H1 (cell line): ENCODE measurements around the gene ILKAP. TPM values are rescaled to one million over a fixed set of nuclear protein-coding genes. Genes with fewer than 3 reads are reported as not detected.

ENCODE experiments used
- CHD1 ChIP-seq: IDR thresholded peaks from 2 replicates; pipeline ENCODE4 v1.6.1; 2012; ENCODE audit warnings: low read depth, low read length, improper control_type of control experiment
- EP300 ChIP-seq, 2 experiments: IDR thresholded peaks; 1 replicate in 1 of 2; 2 replicates in 1 of 2; pipeline ENCODE4 v1.6.1; 2011 to 2012; ENCODE audit warnings: low read depth in 2 of 2, low read length in 2 of 2, mild to moderate bottlenecking in 2 of 2, borderline replicate concordance in 1 of 2, inconsistent platforms in 1 of 2, moderate library complexity in 1 of 2
- HDAC2 ChIP-seq, 2 experiments: fragments of 300-600 bp in 1 of 2; sonication (generic) in 1 of 2; IDR thresholded peaks; 2 replicates each; pipeline ENCODE4 v1.6.1; 2011 to 2012; ENCODE audit warnings: low read depth in 2 of 2, low read length in 2 of 2, mild to moderate bottlenecking in 2 of 2, moderate library complexity in 2 of 2, borderline replicate concordance in 1 of 2, inconsistent platforms in 1 of 2
- KDM1A ChIP-seq: fragments of 200-600, 300-600 bp; sonication (generic); IDR thresholded peaks from 2 replicates; pipeline ENCODE4 v1.7.1; 2016; ENCODE audit warnings: mild to moderate bottlenecking, low read length, borderline replicate concordance
- POLR2AphosphoS5 ChIP-seq: IDR thresholded peaks from 2 replicates; pipeline ENCODE4 v1.6.1; 2011; ENCODE audit warnings: low read depth, low read length
- RAD21 ChIP-seq, 2 experiments: IDR thresholded peaks in 1 of 2; conservative IDR thresholded peaks in 1 of 2; 2 replicates each; pipeline ENCODE4 v1.6.1; 2011; ENCODE audit warnings: low read depth in 2 of 2, low read length in 2 of 2, improper control_type of control experiment in 1 of 2, inconsistent platforms in 1 of 2, mild to moderate bottlenecking in 1 of 2, moderate library complexity in 1 of 2
- SIN3A ChIP-seq, 2 experiments: IDR thresholded peaks in 1 of 2; conservative IDR thresholded peaks in 1 of 2; 2 replicates each; pipeline ENCODE4 v1.6.1; 2011 to 2012; ENCODE audit warnings: low read length in 2 of 2, improper control_type of control experiment in 1 of 2, low read depth in 1 of 2, mild to moderate bottlenecking in 1 of 2
- TBP ChIP-seq: IDR thresholded peaks from 2 replicates; pipeline ENCODE4 v1.6.1; 2011; ENCODE audit warnings: low read depth, low read length, improper control_type of control experiment
- polyA plus RNA-seq, 7 experiments: library from polyadenylated mRNA; depleted of rRNA in 3 of 7; stranded (reverse) in 5 of 7; unstranded in 2 of 7; fragments of >200 nt in 5 of 7; fragments of 200-250 nt in 2 of 7; gene quantifications; 1 replicate in 5 of 7; 2 replicates in 1 of 7; 4 replicates in 1 of 7; pipeline versions ENCODE4 v1.2.1 to v1.2.3, GENCODE V29; 2011 to 2013; ENCODE audit warnings: missing spikeins in 2 of 7, mixed read lengths in 2 of 7
- total RNA-seq: library from RNA; stranded (reverse); fragmentation: NEBNext Ultra II Directional; extraction: Animal tissue kit (Norgen Biotek cat#: 25700); gene quantifications from 2 replicates; pipeline ENCODE4 v1.2.1, GENCODE V29; 2021
- TF ChIP-seq, protein P1 (sequence below), 3 experiments: IDR thresholded peaks; 1 replicate in 2 of 3; 2 replicates in 1 of 3; pipeline versions ENCODE4 v1.5.1 to v1.6.1; 2011; ENCODE audit warnings: low read length in 3 of 3, mild to moderate bottlenecking in 3 of 3, inconsistent platforms in 2 of 3, low read depth in 1 of 3, moderate library complexity in 1 of 3; ENCODE audit not compliant: insufficient read depth in 1 of 3; ENCODE audit errors: control extremely low read depth in 1 of 3

Gene ILKAP
- total and polyA plus RNA-seq, 2 of the 8 experiments (the other 6 are each of a cell fraction or from before 2014, with no cell fraction given), result 23.5 to 33.8 TPM

DNA sequence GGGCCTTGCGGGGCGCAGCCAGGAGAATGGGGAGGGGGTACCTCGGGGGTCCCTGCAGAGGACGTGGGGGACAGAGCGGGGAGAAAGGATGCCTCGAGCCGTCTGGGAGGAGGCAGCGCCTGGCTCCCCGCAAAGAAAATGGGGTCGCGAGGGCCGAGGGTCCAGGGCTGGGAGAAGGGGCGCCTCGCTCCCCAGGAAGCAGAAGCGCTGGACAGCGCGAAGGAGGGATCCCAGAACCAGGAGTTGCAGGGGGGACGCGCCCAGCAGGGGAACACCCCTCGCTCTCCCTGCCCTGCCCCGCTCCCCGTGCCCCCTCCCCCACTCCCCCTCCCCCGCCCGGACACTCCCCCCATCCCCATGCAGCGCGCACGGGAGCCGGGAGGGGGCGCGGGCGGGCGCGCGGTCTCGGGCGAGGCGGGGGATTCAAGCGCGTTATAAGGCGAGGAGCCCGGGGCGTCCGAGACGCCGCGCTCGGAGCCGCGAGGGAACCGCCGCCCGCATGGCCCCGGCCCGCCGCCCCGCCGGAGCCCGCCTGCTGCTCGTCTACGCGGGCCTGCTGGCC lies 44.9 kb downstream of the ILKAP start, which contains the start of gene ERFE (continued):
- TF ChIP-seq HDAC2 (IDR thresholded peaks at IDR 0.05; ENCODE audit: borderline replicate concordance in 1 of 2, low read depth in 2 of 2, low read length in 2 of 2) (no peak), KDM1A (peak; percentile 77; the same call in 1 of the 2 replicates), EP300 (IDR thresholded peaks at IDR 0.05; ENCODE audit: borderline replicate concordance in 1 of 2, low read depth in 2 of 2, low read length in 2 of 2) (no peak), SIN3A (conservative IDR thresholded peaks at IDR 0.05 in 1 of 2, IDR thresholded peaks at IDR 0.05 in 1 of 2; ENCODE audit: low read depth in 1 of 2, low read length in 2 of 2) (no peak), CHD1 (no peak), TBP (0 out of 2 replicates have a peak, but pooled peaks have one; percentile 21), POLR2AphosphoS5 (no peak), RAD21 (IDR thresholded peaks at IDR 0.05 in 1 of 2, conservative IDR thresholded peaks at IDR 0.05 in 1 of 2; ENCODE audit: low read depth in 2 of 2, low read length in 2 of 2) (peak in 1 of 2 experiments; percentile 29; a peak in 1 of 4 replicates)
- TF ChIP-seq, protein P1, sequence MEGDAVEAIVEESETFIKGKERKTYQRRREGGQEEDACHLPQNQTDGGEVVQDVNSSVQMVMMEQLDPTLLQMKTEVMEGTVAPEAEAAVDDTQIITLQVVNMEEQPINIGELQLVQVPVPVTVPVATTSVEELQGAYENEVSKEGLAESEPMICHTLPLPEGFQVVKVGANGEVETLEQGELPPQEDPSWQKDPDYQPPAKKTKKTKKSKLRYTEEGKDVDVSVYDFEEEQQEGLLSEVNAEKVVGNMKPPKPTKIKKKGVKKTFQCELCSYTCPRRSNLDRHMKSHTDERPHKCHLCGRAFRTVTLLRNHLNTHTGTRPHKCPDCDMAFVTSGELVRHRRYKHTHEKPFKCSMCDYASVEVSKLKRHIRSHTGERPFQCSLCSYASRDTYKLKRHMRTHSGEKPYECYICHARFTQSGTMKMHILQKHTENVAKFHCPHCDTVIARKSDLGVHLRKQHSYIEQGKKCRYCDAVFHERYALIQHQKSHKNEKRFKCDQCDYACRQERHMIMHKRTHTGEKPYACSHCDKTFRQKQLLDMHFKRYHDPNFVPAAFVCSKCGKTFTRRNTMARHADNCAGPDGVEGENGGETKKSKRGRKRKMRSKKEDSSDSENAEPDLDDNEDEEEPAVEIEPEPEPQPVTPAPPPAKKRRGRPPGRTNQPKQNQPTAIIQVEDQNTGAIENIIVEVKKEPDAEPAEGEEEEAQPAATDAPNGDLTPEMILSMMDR (IDR thresholded peaks at IDR 0.05; ENCODE audit: control extremely low read depth in 1 of 3, insufficient read depth in 1 of 3, low read depth in 1 of 3, low read length in 3 of 3), result peak in 1 of 3 experiments; percentile 44; a peak in 2 of 4 replicates
